T-helper 9 cell (primary cell): ENCODE measurements around the gene HCFC1R1.

Experiments
- DNase-seq: peaks from one replicate; pipeline ENCODE4 v3.0.0-alpha.2; 2020

HCFC1R1 gene

GRCh38 chr16:3017344-3017743 is 6.4 kb downstream of the HCFC1R1 start:
- DNase-seq = no peak

- DNase-seq = no peak
These were observed 7.7 kb downstream of the HCFC1R1 start for GRCh38 chr16:3015865-3016521.

GRCh38 chr16:3014971-3015370 is 8.8 kb downstream of the HCFC1R1 start:
- no peak for DNase-seq

GRCh38 chr16:3013998-3014690 is 9.6 kb downstream of the HCFC1R1 start:
- DNase-seq = no peak

- DNase-seq = no peak
These were observed 10.2 kb downstream of the HCFC1R1 start for GRCh38 chr16:3013491-3013951.

GRCh38 chr16:3012828-3013420 is 10.8 kb downstream of the HCFC1R1 start, which contains the start of gene CLDN9:
TSS of gene CLDN9 (plus strand) at chr16:3012923. CDS start at chr16:3013363, 440 bp downstream.
- no peak for DNase-seq

GRCh38 chr16:3012246-3012645 is 11.5 kb downstream of the HCFC1R1 start:
- no peak for DNase-seq

- no peak for DNase-seq
These were observed 13.2 kb downstream of the HCFC1R1 start for GRCh38 chr16:3010510-3010909.

GRCh38 chr16:3009568-3010390 is 14.0 kb downstream of the HCFC1R1 start:
- no peak for DNase-seq

GRCh38 chr16:3008690-3009037 is 15.1 kb downstream of the HCFC1R1 start:
- no peak for DNase-seq

- no peak for DNase-seq
These were observed 15.6 kb downstream of the HCFC1R1 start for GRCh38 chr16:3007957-3008689.

- DNase-seq = no peak
These were observed 16.4 kb downstream of the HCFC1R1 start for GRCh38 chr16:3007059-3007956.

GRCh38 chr16:3004781-3005284 is 18.9 kb downstream of the HCFC1R1 start:
- DNase-seq = no peak

GRCh38 chr16:3004319-3004718 is 19.4 kb downstream of the HCFC1R1 start:
- no peak for DNase-seq

- peak; percentile 90 for DNase-seq
These were observed 20.0 kb downstream of the HCFC1R1 start for GRCh38 chr16:3003582-3004270.

- no peak for DNase-seq
These were observed 22.4 kb downstream of the HCFC1R1 start for GRCh38 chr16:3001316-3001715.

GRCh38 chr16:3000540-3000939 is 23.2 kb downstream of the HCFC1R1 start:
- DNase-seq = no peak

GRCh38 chr16:2999929-3000328 is 23.8 kb downstream of the HCFC1R1 start:
- no peak for DNase-seq

GRCh38 chr16:2996298-2996697 is 27.4 kb downstream of the HCFC1R1 start:
- DNase-seq = no peak

GRCh38 chr16:2992383-2993081 is 31.2 kb downstream of the HCFC1R1 start:
- no peak for DNase-seq
